GM19438 (cell line): Measurements from ENCODE around the gene ZNF326.

Experiments used
- ATAC-seq: cut with Tn5 transposase; IDR thresholded peaks from one replicate; pipeline ENCODE4 v1.9.1; 2021; ENCODE audit warnings: low read depth; ENCODE audit not compliant: unreplicated experiment

ZNF326 gene

GRCh38 chr1:90067194-90067931, 72.5 kb downstream of the ZNF326 start:
- ATAC-seq = no peak

- ATAC-seq = no peak
Measured at GRCh38 chr1:90068611-90069280, 73.8 kb downstream of the ZNF326 start.

GRCh38 chr1:90074137-90074536, 79.2 kb downstream of the ZNF326 start:
- peak; percentile 81 for ATAC-seq

GRCh38 chr1:90074566-90074965, 79.7 kb downstream of the ZNF326 start:
- ATAC-seq = no peak

GRCh38 chr1:90074970-90075391, 80.1 kb downstream of the ZNF326 start:
- ATAC-seq = no peak

- no peak for ATAC-seq
Measured at GRCh38 chr1:90083995-90084394, 89.1 kb downstream of the ZNF326 start.
